Metanephros (tissue), 1 donor: ENCODE results near the gene OR52E2. TPM values are rescaled to one million over a fixed set of nuclear protein-coding genes. Genes with fewer than 3 reads are reported as not detected.

Experiments
- total RNA-seq: library from RNA; depleted of rRNA; stranded (reverse); fragments of >200 nt; gene quantifications from one replicate; pipeline ENCODE4 v1.2.3, GENCODE V29; 2014

The OR52E2 gene
- total RNA-seq: not detected

GRCh38 chr11:5059391-5059790 lies at the start of gene OR52E2:
TSS of gene OR52E2 (minus strand) at chr11:5059627. CDS start at chr11:5059627, 0 bp downstream.

GRCh38 chr11:5069272-5069671 lies 9.8 kb upstream of the OR52E2 start, which contains the start of gene OR52E1:
TSS of gene OR52E1 (plus strand) at chr11:5069572.

GRCh38 chr11:5046226-5046625 lies 13.2 kb downstream of the OR52E2 start, which contains the start of gene OR52J3:
TSS of gene OR52J3 (plus strand) at chr11:5046526. CDS start at chr11:5046526, 0 bp downstream.

Other genes starting within 250 kb of the OR52E2 start
- gene OR51F2, start 238.3 kb downstream of the OR52E2 start, total RNA-seq: 0.18 TPM
- not detected for gene OR51S1, start 210.4 kb downstream of the OR52E2 start, total RNA-seq
- not detected for gene OR51T1, start 177.7 kb downstream of the OR52E2 start, total RNA-seq
- not detected for gene OR51A7, start 155.8 kb downstream of the OR52E2 start, total RNA-seq
- not detected for gene OR51G2, start 140.3 kb downstream of the OR52E2 start, total RNA-seq
- gene OR51G1, start 135.3 kb downstream of the OR52E2 start, total RNA-seq: not detected
- gene OR51A4, start 112.0 kb downstream of the OR52E2 start, total RNA-seq: not detected
- not detected for gene OR51A2, start 103.9 kb downstream of the OR52E2 start, total RNA-seq
- gene OR51L1, start 64.8 kb downstream of the OR52E2 start, total RNA-seq: not detected
- not detected for gene OR52J3, start 13.1 kb downstream of the OR52E2 start, total RNA-seq
- not detected for gene OR52E1, start 9.9 kb upstream of the OR52E2 start, total RNA-seq
- gene OR52A5, start 78.7 kb upstream of the OR52E2 start, total RNA-seq: not detected
- not detected for gene OR52A1, start 95.1 kb upstream of the OR52E2 start, total RNA-seq
- not detected for gene OR51V1, start 141.1 kb upstream of the OR52E2 start, total RNA-seq
- gene HBB, start 167.4 kb upstream of the OR52E2 start, total RNA-seq: 1,761 TPM
- gene HBD, start 174.9 kb upstream of the OR52E2 start, total RNA-seq: 1.3 TPM
- gene HBG1, start 190.2 kb upstream of the OR52E2 start, total RNA-seq: 65.3 TPM
- 14,762 TPM for gene HBG2, start 195.2 kb upstream of the OR52E2 start, total RNA-seq
- 23.8 TPM for gene HBE1, start 210.3 kb upstream of the OR52E2 start, total RNA-seq
- 1.5 TPM for gene OR51B4, start 242.3 kb upstream of the OR52E2 start, total RNA-seq